ENCODE data around the gene LIPC. TPM values are rescaled to one million over a fixed set of nuclear protein-coding genes. Genes with fewer than 3 reads are reported as not detected.

LIPC gene
- total RNA-seq, 4 donors from 2014 or later, result 0.47 TPM; not detected in 3

- DNase-seq, result no peak
- no peaks in the 10 kb centered on the region for H3K27me3 ChIP-seq
- ATAC-seq, result no peak
- in situ Hi-C loops (cut with MboI; ENCODE audit: low sequenced_read_pairs in 4 of 4), result no loop called here
- intact Hi-C loops (cut with DNase I; ENCODE audit: low total_unique reads), result no loop called here
- no peak for TF ChIP-seq POLR2A (IDR thresholded peaks at IDR 0.05)
- TF ChIP-seq CTCF (IDR thresholded peaks at IDR 0.05 in 4 of 5, conservative IDR thresholded peaks at IDR 0.05 in 1 of 5), result no peak
- H3K9me3 ChIP-seq, result no peaks in the 10 kb centered on the region
- no peaks in the 10 kb centered on the region for H3K4me1 ChIP-seq
- no peak overlapping the region for H3K4me3 ChIP-seq
- H3K27ac ChIP-seq, result no peak overlapping the region
- no peaks in the 10 kb centered on the region for H3K36me3 ChIP-seq
Observed at GRCh38 chr15:58466566-58466965, 34.8 kb downstream of the LIPC start.

- Histone ChIP-seq H3K4me3 (no peak overlapping the region), H3K27me3 (no peaks in the 10 kb centered on the region), H3K27ac (no peak overlapping the region), H3K36me3 (no peaks in the 10 kb centered on the region), H3K4me1 (no peaks in the 10 kb centered on the region), H3K9me3 (no peaks in the 10 kb centered on the region)
- in situ Hi-C loops (cut with MboI; ENCODE audit: low sequenced_read_pairs in 4 of 4), result no loop called here
- intact Hi-C loops (cut with DNase I; ENCODE audit: low total_unique reads), result no loop called here
- ATAC-seq, result no peak
- no peak for DNase-seq
- no peak for TF ChIP-seq POLR2A (IDR thresholded peaks at IDR 0.05)
- TF ChIP-seq CTCF (IDR thresholded peaks at IDR 0.05 in 4 of 5, conservative IDR thresholded peaks at IDR 0.05 in 1 of 5), result no peak
Observed at GRCh38 chr15:58467121-58467721, 35.4 kb downstream of the LIPC start.

GRCh38 chr15:58467722-58468423, 36.1 kb downstream of the LIPC start:
- no peak overlapping the region for H3K4me3 ChIP-seq
- H3K4me1 ChIP-seq, result peaks cover 0 to 1% of the 10 kb centered on the region in 2 donors
- ATAC-seq (no peak), DNase-seq (no peak)
- in situ Hi-C loops (cut with MboI; ENCODE audit: low sequenced_read_pairs in 4 of 4), result no loop called here
- TF ChIP-seq POLR2A (IDR thresholded peaks at IDR 0.05), result no peak
- no peak for TF ChIP-seq CTCF (IDR thresholded peaks at IDR 0.05 in 4 of 5, conservative IDR thresholded peaks at IDR 0.05 in 1 of 5)
- H3K27me3 ChIP-seq, result no peaks in the 10 kb centered on the region
- H3K36me3 ChIP-seq, result no peaks in the 10 kb centered on the region
- H3K9me3 ChIP-seq, result no peaks in the 10 kb centered on the region
- no peak overlapping the region for H3K27ac ChIP-seq
- intact Hi-C loops (cut with DNase I; ENCODE audit: low total_unique reads), result no loop called here

GRCh38 chr15:58469432-58470353, 37.9 kb downstream of the LIPC start:
- in situ Hi-C loops (cut with MboI; ENCODE audit: low sequenced_read_pairs in 4 of 4) (no loop called here), intact Hi-C loops (cut with DNase I; ENCODE audit: low total_unique reads) (no loop called here)
- ATAC-seq, result peak in 1 of 2 donors; percentile 36
- Histone ChIP-seq H3K4me1 (peaks cover 0 to 4% of the 10 kb centered on the region in 2 donors), H3K27me3 (no peaks in the 10 kb centered on the region), H3K9me3 (no peaks in the 10 kb centered on the region), H3K27ac (no peak overlapping the region), H3K4me3 (no peak overlapping the region), H3K36me3 (no peaks in the 10 kb centered on the region)
- DNase-seq, result no peak
- TF ChIP-seq POLR2A (IDR thresholded peaks at IDR 0.05) (no peak), CTCF (IDR thresholded peaks at IDR 0.05 in 4 of 5, conservative IDR thresholded peaks at IDR 0.05 in 1 of 5) (no peak)
